ENCODE results near the gene BTBD1.
"Not testable (repeated sequence)": the region's sequence is repeated elsewhere in the genome, so short reads cannot be mapped to it uniquely, and the experiment has no call there.

The BTBD1 gene

DNA sequence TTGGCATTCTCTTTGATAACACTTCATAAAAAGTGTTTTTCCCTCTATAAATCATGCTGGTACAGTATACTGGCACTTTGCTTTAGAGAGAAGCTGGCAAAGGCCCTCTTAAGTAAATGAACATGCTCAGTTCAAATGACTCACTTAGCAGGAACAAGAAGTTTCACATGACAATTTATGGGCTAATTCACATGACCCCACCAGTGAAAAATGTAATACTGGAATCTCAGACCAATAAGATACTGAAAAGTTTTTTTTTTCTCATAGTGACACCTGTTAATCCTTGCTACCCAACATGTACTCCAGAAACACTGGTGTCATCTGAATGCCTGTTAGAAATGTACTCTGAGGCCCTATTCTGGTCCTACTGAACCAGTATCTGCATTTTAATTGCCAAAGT, 13.9 kb downstream of the BTBD1 start:
- no peak for DNase-seq

DNA sequence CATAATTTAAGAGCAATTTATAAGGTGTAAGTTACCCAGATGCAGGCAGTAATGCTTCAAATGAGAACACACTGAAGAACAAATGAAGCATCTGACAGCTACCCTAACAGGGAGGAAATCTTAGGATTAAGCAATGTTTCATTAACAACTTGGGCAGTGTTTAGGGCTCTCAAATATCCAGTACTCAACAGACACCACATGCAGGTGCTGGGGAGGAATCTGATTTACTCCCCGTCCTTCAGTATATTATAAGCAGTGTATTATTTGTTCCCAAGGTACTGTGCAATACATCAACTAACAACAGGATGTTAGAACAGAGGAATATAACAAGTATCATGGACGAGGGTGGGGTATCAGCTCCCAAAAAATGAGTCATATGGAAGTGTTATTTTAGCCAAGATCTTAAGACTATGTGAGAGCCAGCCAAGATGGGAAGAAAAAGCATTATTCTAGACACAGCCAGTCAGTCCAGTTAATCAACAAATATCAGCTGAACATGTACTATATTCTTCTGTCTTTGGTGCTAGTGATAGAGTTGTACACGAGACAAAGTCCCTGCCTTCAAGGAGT, 20.4 kb downstream of the BTBD1 start:
- DNase-seq = no peak

DNA sequence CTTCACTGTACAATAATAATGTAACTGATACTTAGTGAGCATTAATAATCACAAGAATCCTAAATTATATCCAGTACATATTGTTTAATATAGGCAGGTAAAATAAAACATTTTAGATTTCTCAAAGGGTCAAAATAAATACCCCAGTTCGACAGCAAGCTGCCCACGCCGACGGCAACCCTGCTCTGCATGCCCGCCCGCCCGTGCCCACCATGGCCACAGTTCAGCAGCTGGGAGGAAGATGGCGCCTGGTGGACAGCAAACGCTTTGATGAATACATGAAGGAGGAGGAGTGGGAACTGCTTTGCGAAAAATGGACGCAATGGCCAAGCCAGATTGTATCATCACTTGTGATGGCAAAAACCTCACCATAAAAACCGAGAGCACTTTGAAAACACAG, 22.9 kb downstream of the BTBD1 start:
- no peak for DNase-seq

DNA sequence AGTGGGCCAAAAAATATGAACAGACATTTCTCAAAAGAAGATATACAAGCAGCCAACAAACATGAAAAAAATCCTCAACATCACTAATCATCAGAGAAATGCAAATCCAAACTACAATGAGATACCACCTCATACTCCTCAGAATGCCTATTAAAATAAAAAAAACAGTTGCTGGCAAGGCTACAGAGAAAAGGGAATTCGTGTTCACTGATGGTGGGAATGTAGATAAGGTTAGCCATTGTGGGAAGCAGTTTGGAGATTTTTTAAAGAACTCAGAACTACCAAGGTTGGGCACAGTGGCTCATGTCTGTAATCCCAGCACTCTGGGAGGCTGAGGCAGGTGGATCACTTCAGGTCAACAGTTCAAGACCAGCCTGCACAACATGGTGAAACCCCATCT, 27.8 kb downstream of the BTBD1 start:
- no peak for DNase-seq

DNA sequence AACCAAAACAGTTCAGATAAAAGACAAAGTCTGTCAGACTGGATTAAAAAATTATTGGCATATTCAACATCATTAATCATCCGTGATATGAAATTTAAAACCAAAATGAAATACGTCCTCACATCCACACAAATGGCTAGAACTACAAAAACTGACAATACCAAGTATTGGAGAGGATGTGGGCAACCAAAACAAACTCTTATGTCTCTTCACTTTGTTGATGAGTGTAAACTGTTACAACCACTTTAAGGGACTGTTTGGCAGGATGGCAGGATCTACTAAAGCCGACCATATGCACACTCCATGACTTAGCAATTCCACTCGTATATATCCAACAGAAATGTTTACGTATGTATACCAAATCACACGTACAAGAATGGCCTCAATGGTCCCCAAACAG, 30.8 kb downstream of the BTBD1 start:
- no peak for DNase-seq

DNA sequence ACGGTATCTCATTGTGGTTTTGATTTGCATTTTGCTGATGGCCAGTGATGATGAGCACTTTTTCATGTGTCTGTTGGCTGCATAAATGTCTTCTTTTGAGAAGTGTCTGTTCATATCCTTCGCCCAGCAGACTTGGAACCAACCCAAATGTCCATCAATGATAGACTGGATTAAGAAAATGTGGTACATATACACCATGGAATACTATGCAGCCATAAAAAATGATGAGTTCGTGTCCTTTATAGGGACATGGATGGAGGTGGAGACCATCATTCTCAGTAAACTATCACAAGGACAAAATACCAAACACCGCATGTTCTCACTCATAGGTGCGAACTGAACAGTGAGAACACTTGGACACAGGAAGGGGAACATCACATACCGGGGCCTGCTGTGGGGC, 35.8 kb downstream of the BTBD1 start:
- not testable (repeated sequence) for DNase-seq

DNA sequence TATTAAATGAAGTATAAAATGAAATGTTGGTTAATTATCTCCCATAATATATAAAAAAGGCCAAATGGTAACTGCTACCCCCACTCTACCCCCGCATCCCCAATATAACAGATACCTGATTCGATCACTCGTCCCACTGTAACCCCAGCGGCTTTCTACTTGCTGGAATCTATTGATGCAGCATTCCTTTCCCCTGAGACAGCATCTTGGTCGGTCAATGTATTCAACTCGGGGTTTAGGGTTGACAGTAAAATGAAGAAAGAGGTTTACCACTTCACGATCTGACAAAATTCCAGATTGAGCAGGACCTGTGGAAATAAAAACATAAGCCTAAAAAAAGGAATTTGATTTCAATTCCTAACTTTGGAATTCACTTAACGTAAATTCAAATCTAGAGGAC, 37.0 kb downstream of the BTBD1 start:
- DNase-seq = no peak

DNA sequence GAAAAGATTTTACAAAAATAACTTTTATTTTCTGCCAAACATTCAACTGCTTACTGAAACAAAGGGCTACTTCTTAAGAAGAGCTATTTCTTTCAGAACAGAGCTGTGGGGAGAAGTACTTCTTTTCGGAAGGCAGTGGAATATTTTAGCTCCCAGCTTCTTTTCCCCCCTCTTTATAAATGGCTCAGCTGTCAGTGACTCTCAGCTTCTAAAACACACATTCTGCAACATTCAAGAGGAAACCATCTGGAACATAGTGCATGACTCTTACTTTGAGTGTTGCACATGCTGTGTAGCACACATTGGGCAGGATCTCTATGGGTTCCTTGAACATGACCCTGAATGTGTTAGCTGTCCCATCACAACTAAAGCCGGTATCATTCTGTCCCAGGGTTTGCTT, 48.6 kb downstream of the BTBD1 start:
- DNase-seq = no peak

DNA sequence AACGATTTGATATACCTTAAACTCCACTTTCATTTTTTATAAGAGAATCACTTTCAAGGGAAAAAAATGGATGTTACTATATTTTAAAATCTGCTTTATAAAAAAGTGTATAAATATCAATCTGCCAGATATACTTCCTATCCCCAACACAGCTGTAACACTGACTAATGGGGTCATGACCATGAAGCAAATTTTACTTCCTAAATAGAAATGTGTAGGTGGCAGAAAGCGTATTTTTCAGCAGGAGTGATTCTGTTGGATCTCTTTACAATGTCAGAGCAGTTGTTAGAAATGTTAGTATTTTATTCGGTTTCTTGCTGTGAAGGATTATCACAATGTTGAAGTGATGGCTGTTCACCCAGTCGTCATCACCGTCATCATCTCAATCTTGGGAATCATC, 50.1 kb downstream of the BTBD1 start:
- no peak for DNase-seq

DNA sequence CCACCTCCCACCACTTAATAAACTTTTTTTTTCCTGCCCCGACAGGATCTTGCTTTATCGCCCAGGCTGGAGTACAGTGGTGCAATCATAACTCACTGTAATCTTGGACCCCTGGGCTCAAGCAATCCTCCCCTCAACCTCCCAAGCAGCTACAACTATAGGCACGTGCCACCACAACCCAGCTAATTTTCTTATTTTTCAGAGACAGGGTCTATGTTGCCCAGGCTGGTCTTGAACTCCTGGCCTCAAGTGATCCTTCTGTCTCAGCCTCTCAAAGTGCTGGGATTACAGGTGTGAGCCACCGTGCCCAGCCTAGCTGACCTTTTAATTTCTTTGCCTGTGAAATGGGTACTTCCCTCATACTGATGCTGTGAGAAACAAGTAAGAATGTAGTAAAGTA, 51.7 kb downstream of the BTBD1 start:
- no peak for DNase-seq

DNA sequence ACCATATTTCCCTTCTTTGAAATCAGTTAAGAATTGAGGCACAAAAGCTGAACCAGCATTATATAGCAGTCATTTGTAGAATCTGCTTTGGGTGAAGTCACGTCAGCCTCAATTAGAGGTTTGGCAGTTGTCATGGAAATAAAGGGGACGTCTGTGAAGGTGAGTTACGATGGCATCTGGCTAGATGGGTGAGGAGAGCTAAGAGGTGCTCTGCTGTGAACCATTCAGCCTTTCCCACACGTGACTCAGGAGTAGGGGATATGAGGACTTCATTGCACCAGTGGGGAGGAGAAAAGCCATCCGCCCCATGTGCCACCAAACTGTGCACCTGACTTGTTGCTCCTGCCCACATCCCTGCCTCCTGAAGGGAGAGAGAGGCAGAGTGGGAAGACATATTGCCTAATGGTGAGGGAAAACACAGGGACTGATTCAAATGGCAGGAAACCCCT, 52.8 kb downstream of the BTBD1 start:
- DNase-seq = no peak

DNA sequence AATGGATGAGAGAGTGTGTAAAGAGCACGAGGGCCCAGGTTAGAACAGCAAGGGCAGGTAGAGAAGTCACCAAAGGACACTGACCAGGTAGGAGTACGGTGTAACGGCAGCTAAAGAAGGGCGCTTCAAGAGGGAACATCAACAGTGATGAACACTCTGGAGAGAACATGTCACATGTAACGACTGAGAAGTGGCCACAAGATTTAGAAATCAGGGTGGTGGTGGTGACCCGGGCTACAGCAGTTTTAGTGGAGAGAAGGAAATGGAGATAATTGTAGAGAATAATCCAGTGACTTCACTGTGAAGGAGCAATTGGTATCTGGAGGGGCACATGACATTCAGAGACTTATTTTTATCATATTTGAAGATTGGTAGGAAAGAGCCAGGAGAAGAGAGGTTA, 54.4 kb downstream of the BTBD1 start:
- DNase-seq = no peak

DNA sequence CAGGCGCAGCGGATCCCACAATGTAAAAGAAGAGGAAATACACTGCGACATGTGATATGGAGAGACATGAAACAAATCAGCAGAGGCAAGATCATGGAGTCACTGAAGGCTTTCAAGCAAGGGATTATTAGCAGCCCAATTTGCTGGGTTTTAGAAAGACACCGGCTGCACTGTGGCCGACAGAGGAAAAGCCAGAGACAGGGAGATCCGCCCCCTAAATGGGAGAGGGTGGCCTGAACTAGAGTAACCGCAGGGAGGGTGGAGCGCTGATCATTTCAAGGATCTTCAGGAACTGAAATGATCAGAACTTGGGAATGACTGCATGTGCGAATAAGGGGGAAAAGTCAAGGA, 55.0 kb downstream of the BTBD1 start:
- no peak for DNase-seq

DNA sequence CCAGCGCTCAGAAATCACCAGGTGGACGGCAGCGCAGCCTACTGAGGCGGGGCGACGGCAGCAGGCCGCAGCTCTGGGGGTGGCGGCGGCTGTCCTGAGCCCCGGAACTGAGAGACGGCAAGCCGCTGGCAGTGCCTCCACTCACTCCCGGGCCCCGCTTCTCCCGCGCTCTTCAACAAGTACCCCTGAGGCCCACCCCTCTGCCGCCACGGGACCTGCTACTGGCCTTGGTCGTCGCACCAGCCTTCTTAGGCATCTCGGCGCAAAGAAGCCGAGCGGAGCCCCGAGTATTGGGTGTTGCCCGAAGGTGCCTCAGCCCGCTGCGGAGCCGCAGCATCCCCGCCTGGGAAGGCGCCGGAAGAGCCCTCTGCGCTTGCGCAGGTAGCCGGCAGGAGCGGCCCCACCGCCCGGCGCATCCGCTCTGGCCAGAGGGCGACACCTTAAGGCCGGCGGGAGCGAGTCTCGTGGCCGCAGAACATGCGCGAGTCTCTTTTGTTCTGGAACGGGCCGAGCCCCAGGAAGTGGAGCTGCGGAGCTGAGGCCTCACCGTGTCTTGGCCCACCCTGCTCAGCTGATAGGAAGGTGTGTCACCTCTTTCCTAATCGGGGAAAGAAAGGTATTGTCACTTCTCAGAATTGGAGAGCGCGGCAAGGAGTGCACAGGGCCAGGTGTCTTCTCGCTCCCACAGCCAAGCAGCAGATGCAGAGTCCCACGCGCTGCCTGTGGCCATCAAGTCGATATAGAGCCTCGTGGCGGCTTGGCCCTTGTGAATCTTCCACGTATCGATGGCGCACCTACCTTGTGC, 55.6 kb downstream of the BTBD1 start, which contains the start of gene C15orf40:
Gene C15orf40, minus strand, starts transcription at position 369 of the 805 bp plus-strand sequence. Its CDS starts 32 bp downstream, at position 337.
- peak; percentile 8 for DNase-seq

DNA sequence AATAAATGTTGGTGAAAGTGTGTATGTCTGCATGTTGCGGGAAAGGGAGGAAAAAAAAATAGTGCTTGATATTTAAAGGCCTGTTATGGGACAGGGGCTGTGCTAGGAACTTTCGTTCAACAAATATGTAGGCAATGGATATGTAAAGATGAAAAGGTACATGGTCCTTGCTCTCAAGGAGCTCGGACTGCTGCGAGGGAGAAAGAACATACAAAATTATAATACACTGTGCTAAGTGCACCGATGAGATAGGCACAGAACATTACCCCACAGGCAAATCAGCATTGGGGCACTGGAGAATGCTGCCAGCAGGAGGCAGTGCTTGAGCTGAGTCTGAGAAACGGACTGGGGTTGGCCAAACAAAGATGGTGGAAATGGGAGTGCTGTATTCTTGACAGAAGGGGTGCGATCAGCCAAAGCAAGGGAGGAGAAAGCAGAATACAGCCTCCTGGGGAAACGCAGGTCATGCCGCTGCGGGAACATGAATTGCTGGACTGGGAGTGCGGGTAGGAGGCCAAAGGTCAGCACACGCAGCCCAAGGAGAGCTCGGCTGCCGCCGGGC, 56.3 kb downstream of the BTBD1 start:
- no peak for DNase-seq

DNA sequence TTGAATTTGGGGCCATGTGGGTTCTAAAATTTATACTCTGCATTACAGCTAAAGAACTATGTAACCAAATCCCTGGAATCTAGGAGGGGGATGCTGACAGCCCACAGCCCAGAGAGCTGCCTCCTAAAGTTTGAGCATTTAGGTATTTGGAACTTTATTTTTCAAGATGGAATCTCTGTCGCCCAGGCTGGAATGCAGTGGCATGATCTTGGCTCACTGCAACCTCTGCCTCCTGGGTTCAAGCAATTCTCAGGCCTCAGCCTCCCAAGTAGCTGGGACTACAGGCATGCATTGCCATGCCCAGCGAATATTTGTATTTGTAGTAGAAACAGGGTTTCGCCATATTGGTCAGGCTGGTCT, 66.4 kb downstream of the BTBD1 start:
- not testable (repeated sequence) for DNase-seq

DNA sequence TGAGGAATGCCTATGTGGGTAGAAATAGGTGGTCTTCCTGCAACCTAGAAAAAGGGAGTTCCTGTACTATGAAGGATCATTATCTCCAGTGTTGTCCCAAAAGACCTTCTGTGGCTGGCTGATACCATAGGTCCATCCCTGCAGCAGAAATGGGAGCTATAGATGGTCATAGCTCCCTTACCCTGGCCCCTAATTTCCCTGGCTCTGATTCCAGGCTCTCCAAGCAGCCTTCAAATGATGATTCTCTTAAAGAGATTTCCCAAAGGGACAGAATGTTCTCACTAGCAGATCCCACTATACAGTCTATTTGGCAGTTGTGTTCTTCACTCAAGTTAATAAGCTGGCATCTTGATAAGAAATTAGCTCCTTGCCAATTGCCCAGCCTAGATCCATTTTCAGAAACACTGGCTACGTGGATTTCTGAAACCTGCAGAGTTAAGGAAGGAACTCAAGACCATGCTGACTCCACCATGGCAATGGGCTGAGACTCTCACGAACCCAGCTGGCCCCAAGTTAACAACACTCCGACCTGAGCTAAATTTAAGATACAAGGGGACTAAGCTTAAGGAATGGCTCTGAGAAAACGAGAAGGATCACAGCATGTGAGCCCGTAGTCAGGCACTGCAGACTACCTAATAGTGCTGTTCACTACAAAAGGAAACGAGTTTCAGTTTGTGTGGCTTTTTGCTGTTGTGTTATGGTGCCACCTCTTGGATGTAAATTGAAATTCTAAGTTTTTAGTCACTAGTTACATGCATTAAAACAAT, 67.0 kb downstream of the BTBD1 start:
- DNase-seq = no peak

DNA sequence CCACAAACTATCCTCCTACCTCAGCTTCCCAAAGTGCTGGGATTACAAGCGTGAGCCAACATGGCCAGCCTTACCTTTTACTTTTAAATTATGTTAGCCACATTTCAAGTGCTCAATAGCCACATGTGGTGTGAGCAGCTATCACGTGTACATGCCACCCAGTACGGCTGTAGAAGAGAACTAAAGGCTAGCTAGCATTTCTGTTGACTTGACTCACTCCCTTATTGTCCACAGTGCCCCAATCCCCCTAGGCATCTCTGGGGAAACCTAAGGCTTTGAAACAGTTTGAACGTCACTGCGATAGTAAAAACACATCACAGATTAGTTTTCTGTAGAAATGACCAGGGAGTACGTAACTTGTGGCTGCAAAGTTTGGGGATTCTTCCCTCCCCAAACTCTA, 67.6 kb downstream of the BTBD1 start:
- no peak for DNase-seq

DNA sequence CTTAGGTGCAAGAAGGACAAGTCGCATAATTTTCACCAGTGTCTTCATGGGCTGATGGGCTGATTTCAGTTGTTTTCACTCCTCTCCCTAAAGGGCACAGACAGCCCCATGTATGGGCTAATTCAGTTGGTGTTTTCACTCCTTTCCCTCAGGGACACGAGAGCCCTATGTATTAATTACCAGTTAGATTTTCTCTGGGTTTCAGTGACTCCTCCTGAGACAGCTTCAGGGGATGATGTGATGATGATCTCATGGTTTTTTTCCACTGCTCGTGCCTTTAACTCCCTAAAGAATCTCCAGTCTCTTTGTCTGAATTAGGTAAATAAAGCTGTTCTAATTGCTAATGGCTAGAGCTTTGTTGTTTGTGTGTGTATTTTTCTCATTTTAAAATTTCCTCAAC, 71.1 kb downstream of the BTBD1 start:
- DNase-seq = no peak

DNA sequence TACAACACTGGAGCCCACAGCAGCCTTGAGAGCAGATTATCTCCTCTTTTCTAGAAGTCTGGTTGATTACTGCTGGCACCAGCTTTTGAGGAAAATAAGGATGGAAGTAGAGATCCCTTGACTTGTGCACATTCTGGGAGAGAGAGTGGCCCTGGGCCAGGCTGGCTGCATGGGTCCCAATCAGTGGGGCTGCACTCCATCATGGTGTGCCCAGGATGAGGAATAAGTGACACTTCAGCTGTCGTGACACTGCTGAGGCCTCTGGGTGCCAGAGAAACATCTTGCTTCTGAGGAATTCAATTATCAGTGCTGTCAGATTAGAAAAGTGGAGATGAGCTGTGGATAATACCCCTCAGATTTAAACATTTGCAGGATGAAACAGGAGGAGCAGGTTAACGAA, 72.0 kb downstream of the BTBD1 start:
- no peak for DNase-seq

DNA sequence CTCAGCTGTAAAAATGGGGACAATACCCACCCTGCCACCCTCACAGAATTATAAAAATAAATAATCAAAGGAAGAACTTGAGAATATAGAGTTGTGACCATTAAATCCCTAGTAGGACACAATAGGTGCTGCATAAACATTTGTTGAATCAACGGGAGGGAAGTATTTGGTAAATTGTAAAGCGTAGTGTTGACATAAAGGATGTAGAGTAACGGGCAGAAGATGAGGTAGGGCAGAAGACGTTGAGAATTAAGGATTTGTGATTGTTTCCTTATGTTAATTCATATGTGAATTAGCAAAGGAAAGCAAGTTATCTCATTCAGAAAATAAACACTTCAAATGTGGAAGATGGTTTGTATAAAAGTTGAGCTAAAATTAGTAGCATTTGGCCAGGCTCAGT, 73.9 kb downstream of the BTBD1 start:
- no peak for DNase-seq

DNA sequence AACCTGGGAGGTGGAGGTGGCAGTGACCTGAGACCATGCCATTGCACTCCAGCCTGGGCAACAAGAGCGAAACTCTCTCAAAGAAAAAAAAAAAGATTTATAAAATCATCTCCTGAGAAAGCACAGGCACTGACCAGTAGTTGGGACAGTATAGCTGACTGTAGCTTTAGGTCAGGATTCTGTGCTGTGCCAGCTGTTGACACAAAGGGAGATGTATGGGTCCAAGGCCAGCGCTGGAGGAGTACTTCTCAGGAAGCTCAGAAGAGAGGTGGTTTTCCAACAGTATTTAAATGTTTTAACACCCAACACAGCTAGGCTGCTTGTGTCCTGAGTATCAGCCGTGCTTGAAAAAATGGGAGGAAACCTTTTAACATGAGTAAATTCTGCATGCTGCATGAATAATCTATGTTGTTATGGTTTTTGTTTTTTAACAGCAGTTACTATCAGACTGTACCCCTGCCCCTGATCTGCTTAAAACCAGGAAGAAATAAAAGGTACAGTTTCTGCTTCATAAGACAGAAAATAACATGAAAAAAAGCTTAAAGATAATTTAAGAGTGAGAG, 74.5 kb downstream of the BTBD1 start:
- DNase-seq = no peak

DNA sequence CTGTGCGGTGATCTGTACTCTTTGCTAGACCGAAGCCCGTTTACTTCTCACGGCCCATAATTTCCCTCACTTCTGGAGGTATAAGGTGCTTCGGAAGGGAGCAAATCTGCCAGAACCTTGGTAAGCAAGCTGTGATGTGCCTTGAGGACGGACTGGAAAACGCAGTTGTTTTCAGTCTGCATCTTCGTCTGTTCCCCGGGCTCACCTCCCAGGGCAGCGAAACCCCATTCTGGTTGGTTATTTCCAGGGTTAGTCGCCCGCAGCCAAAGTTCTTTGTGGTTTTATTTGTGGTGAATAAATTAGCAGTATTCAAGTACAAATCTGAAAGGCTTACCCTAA, 80.6 kb downstream of the BTBD1 start:
- DNase-seq = no peak

Data from NCI-H187 treated with DMSO at 0.1 percent for 48 hours (cell line).